K562 (cell line): ENCODE data around the gene H2BK1. TPM values are rescaled to one million over a fixed set of nuclear protein-coding genes. Genes with fewer than 3 reads are reported as not detected.

Experiments used
- AFF1 ChIP-seq, 2 experiments: fragments of 450-650 bp; IDR thresholded peaks; 2 replicates each; pipeline ENCODE4 v1.6.1; 2018; ENCODE audit warnings: mild to moderate bottlenecking in 2 of 2, low read depth in 1 of 2; ENCODE audit not compliant: partially characterized antibody in 2 of 2
- CHD2 ChIP-seq: IDR thresholded peaks from 2 replicates; pipeline ENCODE4 v1.6.1; 2011; ENCODE audit warnings: low read depth, low read length
- DIDO1 ChIP-seq: fragments of 450-650 bp; IDR thresholded peaks from 2 replicates; pipeline ENCODE4 v1.6.1; 2016; ENCODE audit warnings: low read depth, missing biosample characterization, missing genetic modification characterization
- EHMT2 ChIP-seq: fragments of 450-650 bp; IDR thresholded peaks from 2 replicates; pipeline ENCODE4 v1.6.1; 2018; ENCODE audit warnings: antibody characterized with exemption
- GABPB2 ChIP-seq: fragments of 250-450 bp; sonication (Bioruptor Pico); conservative IDR thresholded peaks from 2 replicates; pipeline ENCODE4 v1.5.1; 2021; ENCODE audit warnings: mild to moderate bottlenecking
- HES1 ChIP-seq: fragments of 450-650 bp; IDR thresholded peaks from 2 replicates; pipeline ENCODE4 v1.6.1; 2016; ENCODE audit warnings: low read depth, mild to moderate bottlenecking, moderate library complexity
- NONO ChIP-seq, 2 experiments: fragments of 200-400 bp in 1 of 2; fragments of 450-650 bp in 1 of 2; formaldehyde crosslinking in 1 of 2; IDR thresholded peaks; 2 replicates each; pipeline ENCODE4 v1.6.1; 2017; ENCODE audit warnings: low read depth in 2 of 2, mild to moderate bottlenecking in 2 of 2, moderate library complexity in 2 of 2, low read length in 1 of 2
- PHB2 ChIP-seq: fragments of 450-650 bp; IDR thresholded peaks from 2 replicates; pipeline ENCODE4 v1.6.1; 2017; ENCODE audit warnings: low read depth
- PHF20 ChIP-seq: fragments of 450-650 bp; IDR thresholded peaks from 2 replicates; pipeline ENCODE4 v1.6.1; 2018; ENCODE audit not compliant: partially characterized antibody
- RFX5 ChIP-seq: IDR thresholded peaks from 2 replicates; pipeline ENCODE4 v1.6.1; 2011; ENCODE audit warnings: low read depth, mild to moderate bottlenecking, improper control_type of control experiment, low read length
- SMAD1 ChIP-seq: fragments of 150-350 bp; IDR thresholded peaks from 2 replicates; pipeline ENCODE4 v1.6.1; 2014; ENCODE audit warnings: low read length, low read depth; ENCODE audit not compliant: partially characterized antibody
- SMAD4 ChIP-seq: fragments of 250-450 bp; sonication (Bioruptor Pico); conservative IDR thresholded peaks from 2 replicates; pipeline ENCODE4 v1.8.0; 2021; ENCODE audit warnings: inconsistent platforms, mild to moderate bottlenecking, moderate library complexity
- SOX6 ChIP-seq: fragments of 450-650 bp; IDR thresholded peaks from 2 replicates; pipeline ENCODE4 v1.6.1; 2014; ENCODE audit warnings: mild to moderate bottlenecking
- TARDBP ChIP-seq: fragments of 450-650 bp; IDR thresholded peaks from 2 replicates; pipeline ENCODE4 v1.6.1; 2016
- ZC3H8 ChIP-seq: fragments of 450-650 bp; IDR thresholded peaks from 2 replicates; pipeline ENCODE4 v1.6.1; 2017
- ZNF696 ChIP-seq: fragments of 250-450 bp; sonication (Bioruptor Pico); conservative IDR thresholded peaks from 2 replicates; pipeline ENCODE4 v1.4.0; 2020; ENCODE audit warnings: mild to moderate bottlenecking, moderate library complexity
- polyA plus RNA-seq, 8 experiments: library from polyadenylated mRNA; depleted of rRNA in 4 of 8; stranded (reverse) in 5 of 8; unstranded in 3 of 8; fragments of >200 nt; fragmentation: Nextera tagmentation in 2 of 8; fragmentation: Illumina TruSeq in 1 of 8; extraction: Ambion mirVana in 2 of 8; extraction: Trizol in 1 of 8; gene quantifications; 2 replicates each; pipeline versions ENCODE4 v1.2.1 to v1.2.3, GENCODE V29; 2011 to 2014; ENCODE audit warnings: inconsistent platforms in 1 of 8, missing spikeins in 1 of 8
- total RNA-seq, 7 experiments: library from RNA; depleted of rRNA in 6 of 7; stranded (reverse); fragments of >200 nt in 6 of 7; fragmentation: Illumina TruSeq in 2 of 7; extraction: Trizol in 2 of 7; gene quantifications; 2 replicates each; pipeline versions ENCODE4 v1.2.1 to v1.2.3, GENCODE V29; 2011 to 2021; ENCODE audit warnings: low replicate concordance in 1 of 7
- TF ChIP-seq, protein P1 (sequence below): sonication (generic); formaldehyde crosslinking; IDR thresholded peaks from 2 replicates; pipeline ENCODE4 v1.8.0; 2022; ENCODE audit warnings: mild to moderate bottlenecking, missing genetic modification reagents
- TF ChIP-seq, protein P2 (sequence below): fragments of 250-450 bp; sonication (Bioruptor Pico); IDR thresholded peaks from 2 replicates; pipeline ENCODE4 v1.8.0; 2022; ENCODE audit warnings: moderate library complexity, mild to moderate bottlenecking, inconsistent platforms
- TF ChIP-seq, protein P3 (sequence below): fragments of 450-650 bp; IDR thresholded peaks from 2 replicates; pipeline ENCODE4 v1.6.1; 2017; ENCODE audit warnings: antibody characterized with exemption
- TF ChIP-seq, protein P4 (sequence below): fragments of 450-650 bp; IDR thresholded peaks from 2 replicates; pipeline ENCODE4 v1.6.1; 2016; ENCODE audit warnings: antibody characterized with exemption

The H2BK1 gene
- total and polyA plus RNA-seq, 9 of the 15 experiments (the other 6 are each of a cell fraction or from before 2014, with no cell fraction given): not detected

DNA sequence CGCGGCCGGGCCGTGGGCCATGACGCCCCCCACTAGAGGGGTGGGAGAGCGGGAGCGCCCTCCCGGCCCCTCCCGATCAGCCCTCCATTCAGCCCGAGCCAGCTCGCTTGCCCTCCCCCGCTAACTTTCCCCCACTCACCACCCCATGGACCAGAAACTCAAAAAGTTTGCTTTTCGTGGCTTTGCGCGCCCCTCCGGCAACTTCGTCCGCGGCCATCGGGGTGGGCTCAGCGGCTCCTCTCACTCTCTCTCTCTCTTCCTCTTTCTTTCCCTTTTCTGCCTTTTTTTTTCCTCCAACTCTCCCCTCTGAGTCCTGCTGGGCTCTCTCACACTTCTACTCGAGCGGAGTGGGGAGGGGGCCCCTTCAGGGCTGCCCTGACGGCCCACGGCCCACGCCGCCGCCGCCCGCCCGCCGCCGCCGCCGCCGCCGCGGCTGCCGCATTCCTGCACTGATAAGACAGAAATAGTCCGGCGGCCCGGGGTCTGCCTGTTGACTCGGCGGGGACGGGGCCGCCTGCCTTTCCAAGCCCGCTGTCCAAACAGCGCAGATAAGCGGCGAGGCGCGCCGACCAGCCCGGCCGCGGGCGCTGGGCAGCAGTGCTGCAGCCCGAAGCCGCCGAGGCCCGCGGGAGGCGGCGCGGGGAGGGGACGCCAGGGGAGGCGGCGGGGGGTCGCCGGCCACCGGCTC is 38.2 kb upstream of the H2BK1 start, which contains the start of gene SMARCD3 (continued):
- no peak for TF ChIP-seq PHB2
- TF ChIP-seq, protein P1, sequence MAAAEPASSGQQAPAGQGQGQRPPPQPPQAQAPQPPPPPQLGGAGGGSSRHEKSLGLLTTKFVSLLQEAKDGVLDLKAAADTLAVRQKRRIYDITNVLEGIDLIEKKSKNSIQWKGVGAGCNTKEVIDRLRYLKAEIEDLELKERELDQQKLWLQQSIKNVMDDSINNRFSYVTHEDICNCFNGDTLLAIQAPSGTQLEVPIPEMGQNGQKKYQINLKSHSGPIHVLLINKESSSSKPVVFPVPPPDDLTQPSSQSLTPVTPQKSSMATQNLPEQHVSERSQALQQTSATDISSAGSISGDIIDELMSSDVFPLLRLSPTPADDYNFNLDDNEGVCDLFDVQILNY (CRISPR knock-in tag): no peak
- TF ChIP-seq SMAD4 (CRISPR knock-in tag): peak; percentile 99
- no peak for TF ChIP-seq EHMT2
- no peak for TF ChIP-seq ZNF696
- TF ChIP-seq, protein P2, sequence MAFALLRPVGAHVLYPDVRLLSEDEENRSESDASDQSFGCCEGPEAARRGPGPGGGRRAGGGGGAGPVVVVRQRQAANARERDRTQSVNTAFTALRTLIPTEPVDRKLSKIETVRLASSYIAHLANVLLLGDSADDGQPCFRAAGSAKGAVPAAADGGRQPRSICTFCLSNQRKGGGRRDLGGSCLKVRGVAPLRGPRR (CRISPR knock-in tag): no peak
- TF ChIP-seq RFX5: no peak
- TF ChIP-seq, protein P3, sequence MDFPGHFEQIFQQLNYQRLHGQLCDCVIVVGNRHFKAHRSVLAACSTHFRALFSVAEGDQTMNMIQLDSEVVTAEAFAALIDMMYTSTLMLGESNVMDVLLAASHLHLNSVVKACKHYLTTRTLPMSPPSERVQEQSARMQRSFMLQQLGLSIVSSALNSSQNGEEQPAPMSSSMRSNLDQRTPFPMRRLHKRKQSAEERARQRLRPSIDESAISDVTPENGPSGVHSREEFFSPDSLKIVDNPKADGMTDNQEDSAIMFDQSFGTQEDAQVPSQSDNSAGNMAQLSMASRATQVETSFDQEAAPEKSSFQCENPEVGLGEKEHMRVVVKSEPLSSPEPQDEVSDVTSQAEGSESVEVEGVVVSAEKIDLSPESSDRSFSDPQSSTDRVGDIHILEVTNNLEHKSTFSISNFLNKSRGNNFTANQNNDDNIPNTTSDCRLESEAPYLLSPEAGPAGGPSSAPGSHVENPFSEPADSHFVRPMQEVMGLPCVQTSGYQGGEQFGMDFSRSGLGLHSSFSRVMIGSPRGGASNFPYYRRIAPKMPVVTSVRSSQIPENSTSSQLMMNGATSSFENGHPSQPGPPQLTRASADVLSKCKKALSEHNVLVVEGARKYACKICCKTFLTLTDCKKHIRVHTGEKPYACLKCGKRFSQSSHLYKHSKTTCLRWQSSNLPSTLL: no peak
- peak in 1 of 2 experiments; percentile 90; a peak in 2 of 4 replicates for TF ChIP-seq NONO (IDR thresholded peaks at IDR 0.05; ENCODE audit: low read depth in 2 of 2, low read length in 1 of 2)
- TF ChIP-seq CHD2: no peak
- TF ChIP-seq ZC3H8: no peak
- no peak for TF ChIP-seq AFF1 (IDR thresholded peaks at IDR 0.05; ENCODE audit: low read depth in 1 of 2, partially characterized antibody in 2 of 2)
- no peak for TF ChIP-seq GABPB2 (CRISPR knock-in tag)
- TF ChIP-seq DIDO1: no peak
- peak; percentile 50; the same call in 1 of the 2 replicates for TF ChIP-seq SOX6
- TF ChIP-seq SMAD1: no peak
- TF ChIP-seq TARDBP: 0 out of 2 replicates have a peak, but pooled peaks have one; percentile 67
- TF ChIP-seq PHF20: no peak
- TF ChIP-seq, protein P4, sequence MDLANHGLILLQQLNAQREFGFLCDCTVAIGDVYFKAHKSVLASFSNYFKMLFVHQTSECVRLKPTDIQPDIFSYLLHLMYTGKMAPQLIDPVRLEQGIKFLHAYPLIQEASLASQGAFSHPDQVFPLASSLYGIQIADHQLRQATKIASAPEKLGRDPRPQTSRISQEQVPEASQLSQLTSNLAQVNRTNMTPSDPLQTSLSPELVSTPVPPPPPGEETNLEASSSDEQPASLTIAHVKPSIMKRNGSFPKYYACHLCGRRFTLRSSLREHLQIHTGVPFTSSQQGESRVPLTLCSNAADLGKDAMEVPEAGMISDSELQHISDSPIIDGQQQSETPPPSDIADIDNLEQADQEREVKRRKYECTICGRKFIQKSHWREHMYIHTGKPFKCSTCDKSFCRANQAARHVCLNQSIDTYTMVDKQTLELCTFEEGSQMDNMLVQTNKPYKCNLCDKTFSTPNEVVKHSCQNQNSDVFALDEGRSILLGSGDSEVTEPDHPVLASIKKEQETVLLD: peak; percentile 78
- TF ChIP-seq HES1: no peak
